ENCODE results near the gene PUM2. TPM values are rescaled to one million over a fixed set of nuclear protein-coding genes. Genes with fewer than 3 reads are reported as not detected.
"Not testable (repeated sequence)": the region's sequence is repeated elsewhere in the genome, so short reads cannot be mapped to it uniquely, and the experiment has no call there.

The PUM2 gene
- total and polyA plus RNA-seq, 12 donors = 12.4 to 79.1 (median 67.6) TPM

- H3K4me3 ChIP-seq = no peak overlapping the region
- DNase-seq (no peak), ATAC-seq (peak in 2 of 8 donors; percentile 23 to 37)
- WGBS, 2 donors = 74 to 75% methylated on average over 9 of the region's 9 CpGs
- H3K4me1 ChIP-seq = peaks cover 0 to 6% (median 0%) of the 10 kb centered on the region in 9 donors
- H3K27me3 ChIP-seq = peaks cover 0 to 15% (median 0%) of the 10 kb centered on the region in 7 donors
- no peaks in the 10 kb centered on the region for H3K9me3 ChIP-seq
- H3K27ac ChIP-seq = no peak overlapping the region
- TF ChIP-seq, protein P1, sequence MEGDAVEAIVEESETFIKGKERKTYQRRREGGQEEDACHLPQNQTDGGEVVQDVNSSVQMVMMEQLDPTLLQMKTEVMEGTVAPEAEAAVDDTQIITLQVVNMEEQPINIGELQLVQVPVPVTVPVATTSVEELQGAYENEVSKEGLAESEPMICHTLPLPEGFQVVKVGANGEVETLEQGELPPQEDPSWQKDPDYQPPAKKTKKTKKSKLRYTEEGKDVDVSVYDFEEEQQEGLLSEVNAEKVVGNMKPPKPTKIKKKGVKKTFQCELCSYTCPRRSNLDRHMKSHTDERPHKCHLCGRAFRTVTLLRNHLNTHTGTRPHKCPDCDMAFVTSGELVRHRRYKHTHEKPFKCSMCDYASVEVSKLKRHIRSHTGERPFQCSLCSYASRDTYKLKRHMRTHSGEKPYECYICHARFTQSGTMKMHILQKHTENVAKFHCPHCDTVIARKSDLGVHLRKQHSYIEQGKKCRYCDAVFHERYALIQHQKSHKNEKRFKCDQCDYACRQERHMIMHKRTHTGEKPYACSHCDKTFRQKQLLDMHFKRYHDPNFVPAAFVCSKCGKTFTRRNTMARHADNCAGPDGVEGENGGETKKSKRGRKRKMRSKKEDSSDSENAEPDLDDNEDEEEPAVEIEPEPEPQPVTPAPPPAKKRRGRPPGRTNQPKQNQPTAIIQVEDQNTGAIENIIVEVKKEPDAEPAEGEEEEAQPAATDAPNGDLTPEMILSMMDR (IDR thresholded peaks at IDR 0.05) = no peak
- intact Hi-C loops (cut with DNase I) = no loop called here
- H3K36me3 ChIP-seq = peaks cover 0 to 22% (median 0%) of the 10 kb centered on the region in 9 donors
These were observed 107.8 kb downstream of the PUM2 start for GRCh38 chr2:20242727-20243377.

DNA sequence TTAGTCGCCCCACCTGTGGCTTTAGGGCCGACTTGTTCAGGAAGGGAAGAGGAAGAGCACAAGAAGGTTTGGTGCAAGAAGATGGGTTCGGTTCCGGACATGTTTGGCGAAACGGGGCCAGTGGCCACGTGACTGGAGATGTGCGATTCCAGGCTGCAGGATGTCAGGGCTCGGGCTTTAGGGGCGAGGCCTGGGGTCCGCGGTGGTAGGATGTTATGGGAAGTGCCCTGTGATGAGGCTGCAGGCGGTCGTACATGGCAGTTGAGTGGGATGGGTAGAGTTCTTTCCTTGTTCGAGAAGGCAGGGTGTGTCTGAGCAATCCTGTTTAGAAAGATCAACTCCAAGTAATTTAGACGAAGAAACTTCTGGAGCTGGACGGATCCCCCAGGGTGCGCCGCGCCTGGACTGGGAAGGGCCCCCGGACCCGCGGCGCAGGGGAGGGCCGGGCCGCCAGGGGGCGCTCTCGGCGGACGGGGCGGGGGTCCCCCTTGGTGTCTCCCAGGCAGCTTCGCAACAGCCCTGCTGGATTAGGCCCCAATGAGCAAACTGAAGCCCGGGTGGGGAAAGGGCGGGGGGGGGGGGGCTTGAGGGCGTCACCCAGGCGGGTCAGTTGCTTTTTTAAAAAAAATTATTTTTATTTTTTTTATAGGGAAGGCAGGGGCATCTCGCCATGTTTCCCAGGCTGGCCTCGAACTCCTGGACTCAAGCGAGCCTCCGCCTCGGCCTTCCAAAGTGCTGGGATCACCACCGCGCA is 108.5 kb downstream of the PUM2 start:
- peaks cover 0 to 6% (median 0%) of the 10 kb centered on the region in 9 donors for H3K4me1 ChIP-seq
- DNase-seq = no peak
- peaks cover 0 to 22% (median 0%) of the 10 kb centered on the region in 7 donors for H3K27me3 ChIP-seq
- no peaks in the 10 kb centered on the region for H3K9me3 ChIP-seq
- TF ChIP-seq, protein P1 (IDR thresholded peaks at IDR 0.05) = peak in 7 of 9 donors; percentile 32 to 51 (median 46)
- 38 to 46% methylated on average over 43 of the region's 43 CpGs for WGBS, 2 donors
- intact Hi-C loops (cut with DNase I) = no loop called here
- H3K4me3 ChIP-seq = no peak overlapping the region
- H3K36me3 ChIP-seq = peaks cover 0 to 14% (median 0%) of the 10 kb centered on the region in 9 donors
- no peak overlapping the region for H3K27ac ChIP-seq
- peak in 1 of 8 donors; percentile 25 for ATAC-seq

DNA sequence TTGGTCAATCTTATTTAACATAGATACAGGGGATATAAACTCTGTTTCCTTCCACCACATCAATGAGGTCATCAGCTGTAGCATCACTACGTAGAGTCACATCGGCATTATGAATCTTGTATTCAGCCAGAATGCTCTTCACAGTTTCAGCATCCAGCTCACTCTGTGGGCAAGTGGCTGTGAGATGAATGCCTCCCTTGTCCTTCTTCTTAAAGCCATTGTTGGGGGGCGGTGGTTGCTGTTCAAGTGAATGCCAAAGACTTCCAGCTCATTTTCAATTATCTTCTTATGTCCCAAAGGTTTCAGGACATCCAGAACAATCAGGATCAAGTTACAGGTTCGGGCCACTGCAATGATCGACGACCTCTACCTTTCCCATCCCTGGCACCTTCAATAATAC is 110.4 kb downstream of the PUM2 start:
- H3K27ac ChIP-seq; H3K36me3 ChIP-seq; DNase-seq; H3K4me1 ChIP-seq; H3K4me3 ChIP-seq; H3K9me3 ChIP-seq; intact Hi-C loops (cut with DNase I); ATAC-seq: not testable (repeated sequence)
- WGBS, 2 donors = 90 to 93% methylated on average over 6 of the region's 6 CpGs
- H3K27me3 ChIP-seq = peaks cover 0 to 22% (median 0%) of the 10 kb centered on the region in 7 donors

DNA sequence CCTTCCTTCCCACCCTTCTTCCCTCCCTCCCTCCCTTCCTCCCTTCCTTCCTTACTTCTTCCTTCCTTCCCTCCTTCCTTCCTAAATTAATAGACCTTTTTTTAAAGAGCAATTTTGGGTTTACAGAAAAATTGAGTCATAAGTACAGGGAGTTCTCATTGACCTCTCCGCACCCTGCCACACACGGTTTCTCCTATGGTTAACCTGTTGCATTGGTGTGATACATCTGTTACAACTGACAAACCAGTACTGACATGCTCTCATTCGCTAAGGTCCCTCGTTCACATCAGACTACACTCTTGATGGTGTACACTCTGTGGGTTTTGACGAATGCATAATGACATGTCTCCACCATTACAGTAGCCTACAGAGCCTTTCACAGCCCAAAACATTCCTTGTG is 114.1 kb downstream of the PUM2 start:
- intact Hi-C loops (cut with DNase I) = no loop called here
- Histone ChIP-seq H3K36me3 (no peaks in the 10 kb centered on the region), H3K9me3 (no peaks in the 10 kb centered on the region), H3K27me3 (peaks cover 0 to 22% (median 0%) of the 10 kb centered on the region in 7 donors), H3K27ac (no peak overlapping the region), H3K4me3 (no peak overlapping the region), H3K4me1 (no peaks in the 10 kb centered on the region)
- WGBS, 2 donors = 76% methylated on average over 5 of the region's 5 CpGs
- ATAC-seq (no peak), DNase-seq (no peak)
- TF ChIP-seq, protein P1 (IDR thresholded peaks at IDR 0.05) = no peak
